Omental fat pad (tissue), 4 donors: ENCODE data around the gene MRTFA. TPM values are rescaled to one million over a fixed set of nuclear protein-coding genes. Genes with fewer than 3 reads are reported as not detected.

Experiments
- ATAC-seq: fragments of 150-250 bp; one replicate; pipeline ENCODE4 v1.9.1; 2016; ENCODE audit warnings: mild to moderate bottlenecking, moderate library complexity; ENCODE audit not compliant: low FRiP score
- DNase-seq: peaks from one replicate; pipeline ENCODE4 v3.0.0-alpha.2; 2019; ENCODE audit warnings: low spot score
- CTCF ChIP-seq, 3 donors: fragments of 450-650 bp; IDR thresholded peaks; one replicate each; pipeline ENCODE4 v1.5.1; 2016 to 2017; ENCODE audit warnings: antibody characterized with exemption in 3 of 3, mild to moderate bottlenecking in 3 of 3, moderate library complexity in 2 of 3
- total RNA-seq, 4 donors: library from RNA; depleted of rRNA; stranded (reverse); fragments of >200 nt; gene quantifications; one replicate each; pipeline ENCODE4 v1.1.0, GENCODE V29; 2016

Gene MRTFA
- total RNA-seq, 4 donors from 2014 or later, result 36.0 to 76.3 (median 54.7) TPM

GRCh38 chr22:40417041-40417440, 219.5 kb downstream of the MRTFA start:
- no peak for ATAC-seq
- no peak for TF ChIP-seq CTCF (IDR thresholded peaks at IDR 0.05)
- no peak for DNase-seq

- TF ChIP-seq CTCF (IDR thresholded peaks at IDR 0.05), result no peak
- no peak for ATAC-seq
- no peak for DNase-seq
Observed at GRCh38 chr22:40416636-40417035, 219.9 kb downstream of the MRTFA start.

- TF ChIP-seq CTCF (IDR thresholded peaks at IDR 0.05), result no peak
- ATAC-seq, result no peak
- no peak for DNase-seq
Observed at GRCh38 chr22:40416267-40416570, 220.3 kb downstream of the MRTFA start.

- ATAC-seq (no peak), DNase-seq (no peak)
- no peak for TF ChIP-seq CTCF (IDR thresholded peaks at IDR 0.05)
Observed at GRCh38 chr22:40415531-40416266, 220.8 kb downstream of the MRTFA start.

- DNase-seq (no peak), ATAC-seq (no peak)
- TF ChIP-seq CTCF (IDR thresholded peaks at IDR 0.05), result no peak
Observed at GRCh38 chr22:40414838-40415505, 221.5 kb downstream of the MRTFA start.

GRCh38 chr22:40414311-40414710, 222.2 kb downstream of the MRTFA start:
- ATAC-seq, result no peak

More at GRCh38 chr22:40414311-40414710, 222.2 kb downstream of the MRTFA start:
- no peak for DNase-seq
- no peak for TF ChIP-seq CTCF (IDR thresholded peaks at IDR 0.05)
